CD4-positive, alpha-beta T cell (primary cell): ENCODE data around the gene SHANK1. TPM values are rescaled to one million over a fixed set of nuclear protein-coding genes. Genes with fewer than 3 reads are reported as not detected.

Experiments used
- ATAC-seq: fragments of 200-7000 bp; cut with Tn5 transposase; one replicate; pipeline ENCODE4 v1.10.0; 2022; ENCODE audit warnings: mild to moderate bottlenecking; ENCODE audit not compliant: poor library complexity
- CTCF ChIA-PET: fragments of 350-600 bp; sonication (Branson Sonifier 250); formaldehyde crosslinking; loops from one replicate; lab custom pipeline; 2021; ENCODE audit warnings: antibody characterized with exemption, inconsistent platforms; lab: Charles Lee
- POLR2A ChIA-PET: fragments of 350-600 bp; sonication (Branson Sonifier 250); formaldehyde crosslinking; loops from one replicate; lab custom pipeline; 2021; ENCODE audit warnings: antibody characterized with exemption, inconsistent platforms; lab: Charles Lee
- DNase-seq, 14 experiments: peaks; one replicate each; pipeline ENCODE4 v3.0.0-alpha.2; 2013 to 2020; ENCODE audit warnings: mixed read lengths in 2 of 14
- H3K27ac ChIP-seq, 2 donors: one replicate each; pipeline versions ENCODE4 v1.5.1 to v1.7.0; 2013; ENCODE audit warnings: low read length in 2 of 2, low read depth in 1 of 2, mild to moderate bottlenecking in 1 of 2
- H3K27me3 ChIP-seq, 2 experiments: 1 replicate in 1 of 2; 2 replicates in 1 of 2; pipeline versions ENCODE4 v1.6.1 to v1.7.0; 2013; ENCODE audit warnings: low read length in 2 of 2, control low read depth in 1 of 2, mild to moderate bottlenecking in 1 of 2, moderate library complexity in 1 of 2; ENCODE audit not compliant: insufficient read depth in 2 of 2, control insufficient read depth in 1 of 2
- H3K36me3 ChIP-seq: one replicate; pipeline ENCODE4 v1.6.1; 2013; ENCODE audit warnings: low read length, control low read depth; ENCODE audit not compliant: insufficient read depth
- H3K4me1 ChIP-seq: one replicate; pipeline ENCODE4 v1.6.1; 2013; ENCODE audit warnings: low read length, control low read depth; ENCODE audit not compliant: insufficient read depth
- H3K4me3 ChIP-seq: one replicate; pipeline ENCODE4 v1.5.1; 2013; ENCODE audit warnings: mild to moderate bottlenecking, low read length, moderate library complexity
- H3K9me3 ChIP-seq, 2 experiments: 1 replicate in 1 of 2; 2 replicates in 1 of 2; pipeline versions ENCODE4 v1.6.1 to v1.7.0; 2013; ENCODE audit warnings: low read length in 2 of 2, mild to moderate bottlenecking in 2 of 2, control low read depth in 1 of 2, moderate library complexity in 1 of 2; ENCODE audit not compliant: control insufficient read depth in 1 of 2, insufficient read depth in 1 of 2
- H3K27ac Mint-ChIP-seq: one replicate; pipeline ENCODE4 v1.8.0; 2020; ENCODE audit warnings: mixed read lengths
- H3K27me3 Mint-ChIP-seq: one replicate; pipeline ENCODE4 v1.8.0; 2021; ENCODE audit warnings: mixed read lengths
- H3K36me3 Mint-ChIP-seq: one replicate; pipeline ENCODE4 v1.8.0; 2021; ENCODE audit warnings: low read depth, mixed read lengths
- H3K4me1 Mint-ChIP-seq: one replicate; pipeline ENCODE4 v1.8.0; 2021; ENCODE audit warnings: low read depth, mixed read lengths
- H3K4me3 Mint-ChIP-seq: one replicate; pipeline ENCODE4 v1.8.0; 2020; ENCODE audit warnings: mild to moderate bottlenecking, mixed read lengths
- H3K9me3 Mint-ChIP-seq: one replicate; pipeline ENCODE4 v1.8.0; 2020; ENCODE audit warnings: mixed read lengths
- intact Hi-C, 2 experiments: fragments of 100-400 bp; cut with DNase I in 1 of 2; cut with micrococcal nuclease in 1 of 2; formaldehyde crosslinking; loops; one replicate each; pipeline versions ENCODE4 v1.15.1 to v1.9.0; 2023 to 2025; cut with DNase I, micrococcal nuclease
- total RNA-seq, 174 experiments: library from RNA in 2 of 174; stranded (reverse) in 2 of 174; gene quantifications; one replicate each; pipeline ENCODE4 v1.2.3 and lab custom pipeline; 2021 to 2026
- TF ChIP-seq, protein P1 (sequence below): fragments of 200-600 bp; IDR thresholded peaks from one replicate; pipeline ENCODE4 v1.8.0; 2022; ENCODE audit warnings: antibody characterized with exemption, mild to moderate bottlenecking

The SHANK1 gene
- total RNA-seq, 2 experiments from 2014 or later, result not detected

DNA sequence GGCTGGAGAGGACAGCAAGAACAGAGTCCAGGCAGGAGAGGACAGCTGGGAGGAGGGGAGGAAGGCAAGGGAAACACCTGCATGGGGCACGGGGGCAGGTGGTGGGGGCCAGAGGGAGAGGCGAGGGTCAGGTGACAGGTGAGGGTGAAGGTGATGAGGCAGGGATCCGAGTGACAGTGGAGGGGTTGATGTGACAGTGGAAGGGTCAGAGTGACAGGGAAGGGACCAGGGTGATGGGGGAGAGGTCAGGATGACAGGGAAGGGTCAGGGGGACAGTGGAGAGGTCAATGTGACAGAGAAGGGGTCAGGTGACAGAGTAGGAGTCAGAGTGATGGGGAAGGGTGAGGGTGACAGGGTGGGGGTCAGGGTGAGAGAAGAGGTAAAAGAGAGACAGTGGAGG lies 41.3 kb downstream of the SHANK1 start:
- Mint-ChIP-seq H3K27ac (no peak overlapping the region), H3K36me3 (no peaks in the 10 kb centered on the region), H3K9me3 (no peaks in the 10 kb centered on the region), H3K4me1 (peaks cover 9% of the 10 kb centered on the region), H3K4me3 (no peak overlapping the region), H3K27me3 (peaks cover 74% of the 10 kb centered on the region)
- ChIA-PET POLR2A (no interaction called here), CTCF (no interaction called here)
- peaks cover 25 to 33% of the 10 kb centered on the region in 2 experiments for H3K27me3 ChIP-seq
- H3K4me1 ChIP-seq, result peaks cover 6% of the 10 kb centered on the region
- H3K9me3 ChIP-seq, result peaks cover 7 to 24% of the 10 kb centered on the region in 2 experiments
- H3K36me3 ChIP-seq, result no peaks in the 10 kb centered on the region
- no peak overlapping the region for H3K27ac ChIP-seq
- TF ChIP-seq, protein P1, sequence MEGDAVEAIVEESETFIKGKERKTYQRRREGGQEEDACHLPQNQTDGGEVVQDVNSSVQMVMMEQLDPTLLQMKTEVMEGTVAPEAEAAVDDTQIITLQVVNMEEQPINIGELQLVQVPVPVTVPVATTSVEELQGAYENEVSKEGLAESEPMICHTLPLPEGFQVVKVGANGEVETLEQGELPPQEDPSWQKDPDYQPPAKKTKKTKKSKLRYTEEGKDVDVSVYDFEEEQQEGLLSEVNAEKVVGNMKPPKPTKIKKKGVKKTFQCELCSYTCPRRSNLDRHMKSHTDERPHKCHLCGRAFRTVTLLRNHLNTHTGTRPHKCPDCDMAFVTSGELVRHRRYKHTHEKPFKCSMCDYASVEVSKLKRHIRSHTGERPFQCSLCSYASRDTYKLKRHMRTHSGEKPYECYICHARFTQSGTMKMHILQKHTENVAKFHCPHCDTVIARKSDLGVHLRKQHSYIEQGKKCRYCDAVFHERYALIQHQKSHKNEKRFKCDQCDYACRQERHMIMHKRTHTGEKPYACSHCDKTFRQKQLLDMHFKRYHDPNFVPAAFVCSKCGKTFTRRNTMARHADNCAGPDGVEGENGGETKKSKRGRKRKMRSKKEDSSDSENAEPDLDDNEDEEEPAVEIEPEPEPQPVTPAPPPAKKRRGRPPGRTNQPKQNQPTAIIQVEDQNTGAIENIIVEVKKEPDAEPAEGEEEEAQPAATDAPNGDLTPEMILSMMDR, result no peak
- intact Hi-C loops, result no loop called here
- ATAC-seq, result no peak
- no peak overlapping the region for H3K4me3 ChIP-seq
- DNase-seq, result no peak

DNA sequence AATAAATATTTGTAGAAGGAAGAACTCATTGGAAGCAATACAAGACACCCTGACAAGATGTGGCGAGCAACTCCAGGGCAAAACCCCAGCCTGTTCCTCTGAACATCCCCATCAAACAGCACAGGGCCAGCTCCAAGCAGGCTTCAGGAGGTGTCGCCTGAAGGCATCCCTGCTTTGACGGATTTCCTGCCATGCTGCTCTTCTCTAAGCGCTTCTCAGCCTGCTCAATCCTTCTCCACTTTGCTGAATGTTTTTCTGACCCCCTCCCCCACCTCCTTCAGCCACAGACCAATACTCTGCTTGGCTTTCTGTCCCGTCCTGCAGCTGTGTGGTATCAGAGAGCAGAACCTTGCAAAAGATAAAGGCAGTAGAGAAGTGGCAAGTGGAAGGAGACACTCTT lies 42.0 kb downstream of the SHANK1 start:
- ATAC-seq (no peak), DNase-seq (no peak)
- Histone ChIP-seq H3K27ac (no peak overlapping the region), H3K9me3 (peaks cover 7 to 27% of the 10 kb centered on the region in 2 experiments), H3K4me1 (peaks cover 6% of the 10 kb centered on the region), H3K4me3 (no peak overlapping the region), H3K27me3 (peaks cover 21 to 29% of the 10 kb centered on the region in 2 experiments), H3K36me3 (no peaks in the 10 kb centered on the region)
- no peak overlapping the region for H3K4me3 Mint-ChIP-seq
- TF ChIP-seq, protein P1, result no peak
- no peak overlapping the region for H3K27ac Mint-ChIP-seq
- intact Hi-C loops, result no loop called here
- ChIA-PET CTCF (no interaction called here), POLR2A (no interaction called here)
- H3K9me3 Mint-ChIP-seq, result no peaks in the 10 kb centered on the region
- H3K27me3 Mint-ChIP-seq, result peaks cover 74% of the 10 kb centered on the region
- H3K4me1 Mint-ChIP-seq, result peaks cover 9% of the 10 kb centered on the region
- no peaks in the 10 kb centered on the region for H3K36me3 Mint-ChIP-seq

DNA sequence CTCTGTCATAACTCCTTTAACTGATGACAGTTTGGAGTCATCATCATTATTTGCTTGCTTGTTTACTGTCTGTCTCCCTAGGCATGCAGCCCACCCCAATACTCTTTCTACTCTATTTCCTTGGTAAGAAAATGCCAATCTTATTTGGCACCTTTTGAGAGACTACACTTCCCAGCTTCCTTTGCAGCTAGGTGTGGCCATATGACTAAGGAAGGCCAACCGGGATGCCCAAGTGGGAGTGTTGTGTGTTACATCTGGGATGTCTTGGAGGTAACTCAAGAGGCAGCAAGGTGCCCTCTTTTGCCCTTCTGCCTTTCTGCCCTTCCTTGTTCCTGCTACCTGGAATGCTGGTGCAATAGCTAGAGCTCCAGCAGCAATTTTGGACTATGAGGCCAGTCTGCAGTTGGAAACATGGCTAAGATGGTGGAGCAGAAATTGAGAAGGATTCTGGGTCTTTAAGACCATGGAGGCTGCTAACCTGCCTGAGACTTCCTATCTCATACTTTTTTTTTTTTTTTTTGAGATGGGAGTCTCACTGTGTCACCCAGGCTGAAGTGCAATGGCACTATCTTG lies 42.9 kb downstream of the SHANK1 start:
- Histone ChIP-seq H3K27ac (no peak overlapping the region), H3K4me3 (no peak overlapping the region), H3K27me3 (peaks cover 28 to 35% of the 10 kb centered on the region in 2 experiments), H3K36me3 (no peaks in the 10 kb centered on the region), H3K4me1 (peaks cover 6% of the 10 kb centered on the region), H3K9me3 (peaks cover 7 to 27% of the 10 kb centered on the region in 2 experiments)
- no peaks in the 10 kb centered on the region for H3K36me3 Mint-ChIP-seq
- POLR2A ChIA-PET, result no interaction called here
- no peak overlapping the region for H3K27ac Mint-ChIP-seq
- H3K9me3 Mint-ChIP-seq, result no peaks in the 10 kb centered on the region
- intact Hi-C loops, result no loop called here
- no peak for ATAC-seq
- H3K4me1 Mint-ChIP-seq, result peaks cover 9% of the 10 kb centered on the region
- H3K4me3 Mint-ChIP-seq, result no peak overlapping the region
- no peak for DNase-seq
- H3K27me3 Mint-ChIP-seq, result peaks cover 74% of the 10 kb centered on the region
- TF ChIP-seq, protein P1, result no peak
- CTCF ChIA-PET, result no interaction called here
